Measurements from ENCODE around the gene VCL.

VCL gene

DNA sequence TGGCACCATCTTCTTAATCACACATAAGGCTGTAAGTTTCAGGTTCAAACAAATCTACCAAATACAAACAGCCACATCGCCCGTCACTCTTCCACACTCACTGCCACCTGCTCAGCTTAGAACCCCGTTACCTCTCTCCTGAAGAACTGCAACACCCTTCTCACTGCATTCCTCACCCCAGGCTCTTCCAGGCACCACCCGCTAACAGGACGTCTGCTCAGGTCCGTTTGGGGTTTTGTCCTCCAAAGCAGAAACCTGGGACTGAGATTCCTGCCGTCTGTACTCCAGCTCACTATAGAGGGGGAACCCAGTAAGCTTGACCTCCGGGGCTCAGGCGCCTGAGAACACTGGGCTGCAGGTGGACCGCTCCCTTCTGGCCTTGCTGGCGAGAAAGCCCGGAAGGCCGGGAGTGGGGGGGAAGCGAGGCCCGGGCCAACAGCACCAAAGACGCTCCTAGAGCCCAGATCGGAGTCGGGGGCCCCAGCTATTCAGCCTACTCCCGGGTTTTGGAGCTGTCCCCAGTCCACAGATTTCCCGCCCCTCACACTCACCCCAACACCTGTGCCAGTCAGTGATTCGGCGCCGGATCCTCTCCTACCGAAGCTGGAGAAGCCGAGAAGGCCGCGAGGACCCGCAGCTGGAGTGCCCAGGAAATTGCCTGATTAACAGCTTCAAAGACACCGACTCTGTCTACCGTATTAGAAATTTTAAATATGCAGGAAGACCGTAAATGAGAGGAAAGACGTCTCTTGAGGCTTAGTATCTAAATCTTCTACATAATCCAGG, 152.5 kb downstream of the VCL start, which contains the start of gene AP3M1:
TSS of gene AP3M1 (minus strand) at position 625 of the 786 bp plus-strand sequence. CDS start 12,449 bp downstream, outside the sequence.
- DNase-seq (ENCODE audit: low read depth in 2 of 2, low spot score in 1 of 2): peak; percentile 59 to 61

DNA sequence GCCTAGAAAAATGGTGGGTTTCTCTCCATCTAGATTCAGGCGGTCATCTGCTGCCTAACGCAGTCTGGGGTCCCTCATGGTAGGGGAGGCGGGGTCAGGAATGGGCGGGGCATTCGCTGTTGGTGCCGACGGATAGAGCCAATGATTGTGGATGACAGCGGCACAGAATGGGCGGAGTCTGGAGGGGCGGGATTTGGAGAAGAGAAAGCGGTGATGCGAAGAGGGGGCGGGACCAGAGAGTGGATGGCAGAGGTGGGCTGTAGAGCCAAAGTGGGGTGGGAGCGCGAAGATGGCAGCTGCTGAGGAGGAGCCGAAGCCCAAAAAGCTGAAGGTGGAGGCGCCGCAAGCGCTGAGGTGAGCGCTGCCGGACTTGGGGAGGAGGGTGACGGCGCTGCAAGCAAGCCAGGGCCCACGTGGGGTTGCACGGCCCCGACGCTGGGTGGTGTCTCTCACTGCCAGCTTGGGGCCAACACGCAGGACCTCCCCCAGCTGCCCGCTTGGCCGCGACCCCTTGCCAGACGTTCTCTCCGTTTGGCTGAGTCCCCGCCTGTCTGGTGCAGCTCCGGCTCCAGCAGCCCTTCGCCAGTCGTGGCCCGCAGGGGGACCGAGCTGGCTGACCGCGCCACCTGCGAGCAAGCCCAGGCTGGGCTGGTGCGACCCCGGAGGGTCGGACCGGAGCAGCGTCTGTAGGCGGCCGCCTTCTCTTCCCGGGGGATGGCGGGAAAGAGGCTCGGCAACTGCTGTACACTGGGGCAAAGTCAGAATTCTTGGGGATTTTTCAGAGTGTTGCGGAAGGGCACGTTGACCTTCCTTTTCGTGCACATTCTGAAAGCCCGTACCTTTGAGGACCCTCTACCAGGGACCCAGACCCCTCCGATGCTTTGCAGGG, 153.3 kb downstream of the VCL start, which contains the start of gene ADK:
TSS of gene ADK (plus strand) at position 232 of the 889 bp plus-strand sequence. CDS start at position 290, 58 bp downstream.
- peak; percentile 100 for DNase-seq (ENCODE audit: low read depth in 2 of 2, low spot score in 1 of 2)

GRCh38 chr10:74151879-74152722, 154.2 kb downstream of the VCL start:
- DNase-seq (ENCODE audit: low read depth in 2 of 2, low spot score in 1 of 2): no peak

DNA sequence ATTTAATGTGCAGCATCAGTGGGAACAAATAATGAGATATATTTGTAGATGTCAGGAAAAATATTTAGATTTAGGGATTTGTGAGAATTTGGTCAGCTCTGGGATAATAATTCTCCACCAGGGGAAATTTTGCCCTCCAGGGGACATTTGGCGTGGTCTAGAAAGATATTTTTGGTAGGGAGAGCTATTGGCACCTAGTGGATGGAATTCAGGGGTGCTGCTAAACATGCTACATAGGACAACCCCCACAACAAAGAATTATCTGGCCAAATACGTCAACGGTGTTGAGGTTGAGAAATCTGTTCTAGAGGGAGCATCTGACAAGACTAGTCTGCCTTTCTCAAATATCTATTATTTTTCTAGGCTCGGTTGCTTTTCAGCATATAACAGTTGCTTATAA, 155.2 kb downstream of the VCL start:
- DNase-seq (ENCODE audit: low read depth in 2 of 2, low spot score in 1 of 2): no peak

- DNase-seq (ENCODE audit: low read depth in 2 of 2, low spot score in 1 of 2): no peak
Measured at GRCh38 chr10:74153676-74154075, 155.8 kb downstream of the VCL start.

DNA sequence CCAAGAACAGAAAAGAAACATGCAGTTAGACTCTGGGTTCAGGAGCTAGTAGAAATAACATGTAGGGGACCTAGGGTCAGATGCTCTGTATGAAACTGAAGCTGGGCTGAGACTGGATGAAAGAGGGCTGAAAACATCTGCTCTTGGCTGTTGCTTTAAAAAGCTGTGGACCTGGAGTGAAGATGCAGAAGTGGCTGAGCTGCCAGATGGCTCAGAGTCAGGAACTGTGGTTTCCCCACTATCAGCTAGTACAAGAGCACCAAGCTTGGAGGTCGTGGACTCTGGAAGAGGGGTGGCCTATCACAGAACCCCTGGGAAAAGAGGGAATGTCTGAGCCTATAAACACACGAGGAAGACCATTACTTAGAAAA, 159.0 kb downstream of the VCL start:
- no peak for DNase-seq (ENCODE audit: low read depth in 2 of 2, low spot score in 1 of 2)

- DNase-seq (ENCODE audit: low read depth in 2 of 2, low spot score in 1 of 2): no peak
Measured at GRCh38 chr10:74160013-74160412, 162.1 kb downstream of the VCL start.

DNA sequence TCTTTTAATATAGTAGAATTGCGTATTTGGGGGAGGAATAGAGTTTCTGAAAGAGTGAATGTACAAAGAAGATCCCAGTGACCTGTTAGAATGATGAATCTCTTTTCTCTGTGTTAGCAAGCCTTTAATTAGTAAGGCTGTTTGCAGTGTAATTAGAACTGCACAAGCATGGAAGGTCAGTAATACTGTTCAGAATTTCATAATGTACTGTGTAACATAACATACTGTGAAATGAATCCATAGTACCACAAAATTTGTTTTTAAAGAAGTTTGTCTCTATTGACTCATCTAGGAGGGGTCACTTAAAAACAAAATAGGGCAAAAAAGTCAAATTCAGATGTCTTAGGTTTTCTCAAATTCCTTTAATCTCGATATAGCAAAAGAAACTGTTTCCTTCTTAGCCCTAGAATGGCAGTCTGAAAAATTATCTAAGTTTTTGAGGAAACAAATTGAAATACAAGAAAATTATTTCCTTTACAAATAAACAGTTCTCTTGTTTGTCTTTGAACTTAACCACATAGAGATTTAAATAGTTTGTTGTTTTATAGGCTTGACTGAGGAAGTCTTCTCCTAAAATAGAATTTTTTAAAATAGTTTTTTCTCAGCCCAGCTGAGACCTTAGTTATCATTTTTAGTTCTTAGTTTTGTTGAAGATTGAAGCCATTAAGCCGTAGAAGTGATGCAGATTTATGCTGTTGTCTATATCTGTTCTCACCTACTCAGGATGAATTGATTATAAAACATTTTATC, 165.6 kb downstream of the VCL start:
- DNase-seq (ENCODE audit: low read depth in 2 of 2, low spot score in 1 of 2): no peak

DNA sequence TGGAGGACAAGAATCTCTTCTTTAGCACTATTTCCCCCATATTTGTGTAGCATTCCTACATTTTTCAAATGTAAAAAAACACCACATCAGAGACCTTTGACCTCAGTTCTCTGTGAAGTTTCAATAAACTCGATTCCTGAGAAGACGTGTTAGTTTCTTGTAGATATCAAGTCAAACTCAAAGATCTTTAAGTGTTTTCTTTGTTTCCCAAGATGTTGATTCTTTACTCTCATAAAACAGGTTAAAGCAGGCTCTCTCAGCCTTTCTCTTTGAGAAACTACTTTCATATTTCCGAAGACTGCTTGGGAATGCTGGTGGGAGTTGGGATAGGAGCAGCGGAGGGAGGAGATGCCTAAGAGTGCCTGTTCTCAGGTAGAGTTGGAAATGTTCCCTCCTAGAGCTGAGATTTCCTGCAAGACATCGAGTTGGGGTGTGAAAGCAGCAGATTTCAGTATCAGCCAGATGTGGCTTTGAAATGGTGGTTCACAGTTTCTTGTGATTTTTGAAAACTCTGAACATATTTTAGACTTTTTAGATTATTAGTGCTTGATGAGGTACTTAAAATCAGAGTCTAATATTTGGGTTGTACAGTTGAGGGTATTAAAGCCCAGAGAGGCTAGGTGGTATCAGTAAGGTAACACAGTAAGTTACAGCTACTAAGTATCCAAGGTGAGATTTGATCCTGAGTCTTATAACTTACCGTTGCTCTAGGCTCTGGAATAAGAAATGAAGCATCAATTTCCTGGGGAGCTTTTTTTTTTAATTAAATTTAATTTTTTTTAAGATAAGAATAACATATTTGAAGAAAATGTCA, 167.0 kb downstream of the VCL start:
- DNase-seq (ENCODE audit: low read depth in 2 of 2, low spot score in 1 of 2): no peak

GRCh38 chr10:74165530-74165901, 167.6 kb downstream of the VCL start:
- no peak for DNase-seq (ENCODE audit: low read depth in 2 of 2, low spot score in 1 of 2)

GRCh38 chr10:74167443-74167842, 169.5 kb downstream of the VCL start:
- no peak for DNase-seq (ENCODE audit: low read depth in 2 of 2, low spot score in 1 of 2)

Data from stimulated activated CD8-positive, alpha-beta memory T cell treated with anti-CD3 and anti-CD28 coated beads, Interleukin-4, amount 100 ng/mL, for 4 hours (primary cell).